ENCODE measurements around the gene C11orf65.

- TF ChIP-seq, protein P1, sequence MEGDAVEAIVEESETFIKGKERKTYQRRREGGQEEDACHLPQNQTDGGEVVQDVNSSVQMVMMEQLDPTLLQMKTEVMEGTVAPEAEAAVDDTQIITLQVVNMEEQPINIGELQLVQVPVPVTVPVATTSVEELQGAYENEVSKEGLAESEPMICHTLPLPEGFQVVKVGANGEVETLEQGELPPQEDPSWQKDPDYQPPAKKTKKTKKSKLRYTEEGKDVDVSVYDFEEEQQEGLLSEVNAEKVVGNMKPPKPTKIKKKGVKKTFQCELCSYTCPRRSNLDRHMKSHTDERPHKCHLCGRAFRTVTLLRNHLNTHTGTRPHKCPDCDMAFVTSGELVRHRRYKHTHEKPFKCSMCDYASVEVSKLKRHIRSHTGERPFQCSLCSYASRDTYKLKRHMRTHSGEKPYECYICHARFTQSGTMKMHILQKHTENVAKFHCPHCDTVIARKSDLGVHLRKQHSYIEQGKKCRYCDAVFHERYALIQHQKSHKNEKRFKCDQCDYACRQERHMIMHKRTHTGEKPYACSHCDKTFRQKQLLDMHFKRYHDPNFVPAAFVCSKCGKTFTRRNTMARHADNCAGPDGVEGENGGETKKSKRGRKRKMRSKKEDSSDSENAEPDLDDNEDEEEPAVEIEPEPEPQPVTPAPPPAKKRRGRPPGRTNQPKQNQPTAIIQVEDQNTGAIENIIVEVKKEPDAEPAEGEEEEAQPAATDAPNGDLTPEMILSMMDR (IDR thresholded peaks at IDR 0.05), result no peak
- TF ChIP-seq POLR2A (IDR thresholded peaks at IDR 0.05), result no peak
Observed at GRCh38 chr11:108486828-108487227, 19.5 kb upstream of the C11orf65 start.
